K562 (cell line): Measurements from ENCODE around the gene MADCAM1. TPM values are rescaled to one million over a fixed set of nuclear protein-coding genes. Genes with fewer than 3 reads are reported as not detected.
A peak's percentile ranks its signal among the peaks of the same experiment; 100 is the strongest.

Experiments used
- ARID3B ChIP-seq: fragments of 250-450 bp; sonication (Bioruptor Pico); IDR thresholded peaks from 2 replicates; pipeline ENCODE4 v1.4.0; 2020; ENCODE audit warnings: borderline replicate concordance
- ATF1 ChIP-seq, 2 experiments: fragments of 450-650 bp in 1 of 2; IDR thresholded peaks; 2 replicates each; pipeline ENCODE4 v1.6.1; 2016; ENCODE audit warnings: missing compliant biosample characterization in 1 of 2, missing genetic modification characterization in 1 of 2
- CREBBP ChIP-seq: IDR thresholded peaks from one replicate; pipeline ENCODE4 v1.6.1; 2012; ENCODE audit warnings: low read depth, mild to moderate bottlenecking, control low read depth, inconsistent platforms, low read length
- CXXC5 ChIP-seq: fragments of 250-450 bp; sonication (Bioruptor Pico); IDR thresholded peaks from 2 replicates; pipeline ENCODE4 v1.8.0; 2022; ENCODE audit warnings: inconsistent platforms, mild to moderate bottlenecking, moderate library complexity
- ETV5 ChIP-seq: sonication (generic); formaldehyde crosslinking; IDR thresholded peaks from 2 replicates; pipeline ENCODE4 v1.4.0; 2020; ENCODE audit warnings: low read depth, mild to moderate bottlenecking, missing genetic modification reagents
- FOS ChIP-seq: IDR thresholded peaks from 3 replicates; pipeline ENCODE4 v1.6.1; 2011; ENCODE audit not compliant: insufficient read length; ENCODE audit errors: extremely low read depth
- GABPA ChIP-seq: fragments of 200-800 bp; sonication (Bioruptor generic); conservative IDR thresholded peaks from 2 replicates; pipeline ENCODE4 v1.6.1; 2016; ENCODE audit warnings: low read depth, missing genetic modification characterization, missing compliant biosample characterization
- GABPB1 ChIP-seq: sonication (generic); formaldehyde crosslinking; IDR thresholded peaks from 2 replicates; pipeline ENCODE4 v1.8.0; 2022; ENCODE audit warnings: mild to moderate bottlenecking, missing genetic modification reagents
- HDAC3 ChIP-seq: fragments of 450-650 bp; IDR thresholded peaks from 2 replicates; pipeline ENCODE4 v1.6.1; 2018; ENCODE audit warnings: borderline replicate concordance, mild to moderate bottlenecking, moderate library complexity; ENCODE audit not compliant: partially characterized antibody
- IRF9 ChIP-seq: fragments of 450-650 bp; IDR thresholded peaks from 2 replicates; pipeline ENCODE4 v1.6.1; 2016; ENCODE audit warnings: missing biosample characterization, missing genetic modification characterization
- MLX ChIP-seq, 2 experiments: fragments of 450-650 bp in 1 of 2; sonication (generic) in 1 of 2; formaldehyde crosslinking; conservative IDR thresholded peaks; 2 replicates each; pipeline versions ENCODE4 v1.4.0 to v1.8.1; 2020 to 2022; ENCODE audit warnings: mild to moderate bottlenecking in 1 of 2, missing genetic modification reagents in 1 of 2
- MTA1 ChIP-seq: fragments of 450-650 bp; IDR thresholded peaks from 2 replicates; pipeline ENCODE4 v1.6.1; 2017; ENCODE audit warnings: borderline replicate concordance
- POLR2A ChIP-seq: fragments of 450-650 bp; conservative IDR thresholded peaks from 2 replicates; pipeline ENCODE4 v1.6.1; 2016
- POLR2G ChIP-seq: fragments of 200-400 bp; formaldehyde crosslinking; IDR thresholded peaks from 2 replicates; pipeline ENCODE4 v1.6.1; 2017; ENCODE audit warnings: low read depth, mild to moderate bottlenecking, antibody characterized with exemption, low read length, moderate library complexity
- RBFOX2 ChIP-seq: fragments of 200-400 bp; formaldehyde crosslinking; IDR thresholded peaks from 2 replicates; pipeline ENCODE4 v1.6.1; 2017; ENCODE audit warnings: low read depth, mild to moderate bottlenecking, low read length, moderate library complexity
- SLC30A9 ChIP-seq: fragments of 250-450 bp; sonication (Bioruptor Pico); IDR thresholded peaks from 2 replicates; pipeline ENCODE4 v1.8.0; 2022; ENCODE audit warnings: mild to moderate bottlenecking, moderate library complexity
- SPI1 ChIP-seq: IDR thresholded peaks from 2 replicates; pipeline ENCODE4 v1.6.1; 2011; ENCODE audit warnings: low read depth, low read length, control low read depth, borderline replicate concordance
- SREBF2 ChIP-seq: sonication (generic); formaldehyde crosslinking; IDR thresholded peaks from 2 replicates; pipeline ENCODE4 v1.4.0; 2020; ENCODE audit warnings: mild to moderate bottlenecking, missing genetic modification reagents
- ZBTB12 ChIP-seq: fragments of 250-450 bp; sonication (Bioruptor Pico); IDR thresholded peaks from 2 replicates; pipeline ENCODE4 v1.4.0; 2020
- ZBTB26 ChIP-seq: fragments of 450-650 bp; formaldehyde crosslinking; IDR thresholded peaks from 2 replicates; pipeline ENCODE4 v1.4.0; 2022; ENCODE audit warnings: missing genetic modification characterization
- ZBTB7A ChIP-seq: IDR thresholded peaks from 2 replicates; pipeline ENCODE4 v1.6.1; 2011; ENCODE audit warnings: low read depth, mild to moderate bottlenecking, low read length, moderate library complexity, borderline replicate concordance; ENCODE audit not compliant: control insufficient read depth
- ZNF175 ChIP-seq: fragments of 200-800 bp; sonication (Bioruptor generic); IDR thresholded peaks from 2 replicates; pipeline ENCODE4 v1.6.1; 2016; ENCODE audit warnings: low read depth, mild to moderate bottlenecking, missing genetic modification characterization, missing compliant biosample characterization
- ZNF644 ChIP-seq: fragments of 200-800 bp; sonication (Bioruptor generic); IDR thresholded peaks from 2 replicates; pipeline ENCODE4 v1.6.1; 2016; ENCODE audit warnings: low read depth, missing genetic modification characterization, missing compliant biosample characterization
- polyA plus RNA-seq, 8 experiments: library from polyadenylated mRNA; depleted of rRNA in 4 of 8; stranded (reverse) in 5 of 8; unstranded in 3 of 8; fragments of >200 nt; fragmentation: Nextera tagmentation in 2 of 8; fragmentation: Illumina TruSeq in 1 of 8; extraction: Ambion mirVana in 2 of 8; extraction: Trizol in 1 of 8; gene quantifications; 2 replicates each; pipeline versions ENCODE4 v1.2.1 to v1.2.3, GENCODE V29; 2011 to 2014; ENCODE audit warnings: inconsistent platforms in 1 of 8, missing spikeins in 1 of 8
- total RNA-seq, 7 experiments: library from RNA; depleted of rRNA in 6 of 7; stranded (reverse); fragments of >200 nt in 6 of 7; fragmentation: Illumina TruSeq in 2 of 7; extraction: Trizol in 2 of 7; gene quantifications; 2 replicates each; pipeline versions ENCODE4 v1.2.1 to v1.2.3, GENCODE V29; 2011 to 2021; ENCODE audit warnings: low replicate concordance in 1 of 7

The MADCAM1 gene
- total and polyA plus RNA-seq, 9 of the 15 experiments (the other 6 are each of a cell fraction or from before 2014, with no cell fraction given) = 0.09 to 0.36 (median 0.09) TPM; not detected in 6

- TF ChIP-seq GABPB1 (CRISPR knock-in tag) (peak; percentile 54), CREBBP (no peak), CXXC5 (no peak), HDAC3 (no peak), SPI1 (no peak), MLX (CRISPR knock-in tag; conservative IDR thresholded peaks at IDR 0.05) (no peak), ETV5 (CRISPR knock-in tag) (0 out of 2 replicates have a peak, but pooled peaks have one; percentile 54), ARID3B (CRISPR knock-in tag) (no peak), ZNF644 (tag) (no peak), SLC30A9 (no peak), POLR2A (peak; percentile 27; the same call in 1 of the 2 replicates), POLR2G (peak; percentile 85), ATF1 (CRISPR knock-in tag; IDR thresholded peaks at IDR 0.05) (no peak), ATF1 (tag; IDR thresholded peaks at IDR 0.05) (peak; percentile 47; the same call in 1 of the 2 replicates), IRF9 (tag) (no peak), SREBF2 (CRISPR knock-in tag) (no peak), GABPA (0 out of 2 replicates have a peak, but pooled peaks have one; percentile 23), RBFOX2 (peak; percentile 48; the same call in 1 of the 2 replicates), ZNF175 (CRISPR knock-in tag) (no peak), ZBTB12 (CRISPR knock-in tag) (no peak), ZBTB26 (CRISPR knock-in tag) (no peak), ZBTB7A (peak; percentile 69; the same call in 1 of the 2 replicates), FOS (no peak), MTA1 (no peak)
These were observed 47.8 kb downstream of the MADCAM1 start, which contains the start of gene GZMM (continued) for GRCh38 chr19:543910-544608.
